CD4-positive, alpha-beta T cell treated with Interleukin-17A for 4 hours (primary cell): ENCODE measurements around the gene SMG6.
"Not testable (repeated sequence)": the region's sequence is repeated elsewhere in the genome, so short reads cannot be mapped to it uniquely, and the experiment has no call there.

Source experiments
- DNase-seq: peaks from one replicate; pipeline ENCODE4 v3.0.0-alpha.2; 2020; ENCODE audit warnings: mixed read lengths

The SMG6 gene

DNA sequence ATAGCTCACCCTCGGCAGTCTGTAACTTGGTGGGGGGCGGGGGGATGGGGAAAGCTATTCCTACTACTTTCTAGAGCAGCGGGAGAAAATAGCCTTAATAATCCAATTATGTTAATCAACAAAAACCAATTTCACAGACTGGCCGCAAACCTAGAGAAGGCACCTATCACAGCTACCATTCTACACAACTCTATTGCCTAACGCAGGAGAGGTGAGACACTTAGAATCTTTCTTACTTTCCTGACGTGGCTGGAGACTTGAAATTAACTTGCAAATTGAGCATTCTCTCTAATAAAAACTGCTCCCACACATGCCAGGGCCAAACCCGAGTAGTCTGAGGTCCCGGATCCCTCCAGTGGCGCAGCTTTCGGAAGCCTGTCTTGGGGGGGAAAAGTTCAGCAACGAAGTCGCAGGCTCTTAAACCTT is 794 bp downstream of the SMG6 start:
- DNase-seq, result no peak

DNA sequence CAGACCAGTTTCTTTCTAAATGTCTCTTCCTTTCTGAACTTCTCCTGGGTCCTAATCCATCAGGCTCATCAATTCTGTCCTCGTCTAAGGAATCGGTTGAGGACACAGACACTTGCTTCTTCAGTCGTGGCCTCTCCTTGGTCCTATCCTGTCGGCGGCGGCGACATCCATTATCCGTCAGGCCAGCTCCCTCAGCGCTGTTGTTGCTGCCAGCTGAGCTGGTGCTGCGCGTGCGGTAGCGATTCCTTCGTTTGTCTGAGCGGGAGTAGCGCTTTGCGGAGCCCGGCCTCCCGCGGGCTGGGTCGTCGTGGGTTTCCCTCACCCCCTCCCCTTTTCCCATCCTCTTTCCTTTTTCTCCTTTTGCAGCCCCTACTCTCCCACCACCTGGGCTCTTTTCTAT is 3.8 kb downstream of the SMG6 start:
- no peak for DNase-seq

DNA sequence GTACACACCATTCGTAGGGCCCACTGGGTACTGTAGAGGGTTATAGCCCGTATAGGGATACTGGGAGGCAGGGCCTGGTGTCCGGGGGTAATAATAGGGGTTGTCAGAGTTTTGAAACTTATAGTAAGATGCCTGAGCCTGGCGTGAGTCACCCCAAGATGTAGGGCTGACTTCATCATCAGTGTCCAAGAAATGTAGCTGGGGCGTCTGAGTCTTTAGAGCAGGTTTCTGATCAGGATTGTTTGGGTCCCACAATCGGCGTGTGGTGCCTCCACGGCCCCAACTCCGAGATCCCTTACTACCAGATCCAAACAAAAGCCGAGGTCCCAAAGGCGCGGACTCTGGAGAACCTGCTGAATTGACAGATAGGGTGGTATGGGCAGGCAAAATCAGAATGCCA is 4.4 kb downstream of the SMG6 start:
- no peak for DNase-seq

DNA sequence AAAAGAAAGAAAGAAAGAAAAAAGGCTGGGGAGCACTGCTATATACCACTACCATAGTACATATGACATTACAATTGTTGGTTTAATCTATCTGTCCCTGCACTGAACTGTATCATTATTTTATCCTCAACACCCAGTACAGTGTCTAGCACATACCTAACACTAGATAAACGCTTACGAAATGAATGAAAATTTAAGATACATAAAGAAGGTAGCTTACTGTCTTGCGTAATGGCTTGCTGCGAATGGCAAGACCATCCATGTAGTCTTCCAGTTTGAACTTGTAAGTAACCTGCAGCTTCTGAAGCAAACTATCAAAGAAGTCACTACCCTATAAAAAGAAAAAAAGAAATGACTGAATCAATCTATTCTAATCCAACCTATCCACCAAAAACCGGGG is 6.6 kb downstream of the SMG6 start:
- DNase-seq, result no peak

DNA sequence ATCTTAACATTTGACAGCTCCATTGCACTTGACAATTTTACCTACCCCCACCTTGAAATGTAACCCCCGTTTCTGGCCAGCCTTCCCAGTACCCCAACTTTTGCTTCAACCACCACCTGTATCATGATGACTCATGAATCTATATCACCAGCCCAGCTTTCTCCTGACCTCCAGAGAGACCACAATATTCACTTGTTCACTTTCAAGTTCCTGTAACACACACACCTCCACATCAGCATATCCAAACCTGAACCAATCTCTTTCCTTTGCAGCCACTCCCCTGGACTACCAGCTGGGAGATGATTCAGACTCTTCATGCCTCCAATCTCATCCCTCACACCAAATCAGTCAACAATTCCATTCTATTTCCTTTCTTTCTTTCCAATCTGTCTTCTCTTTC is 8.0 kb downstream of the SMG6 start:
- DNase-seq, result no peak

- no peak for DNase-seq
Measured at GRCh38 chr17:2292100-2292499, 11.5 kb downstream of the SMG6 start.

GRCh38 chr17:2289878-2290478 is 13.6 kb downstream of the SMG6 start:
- no peak for DNase-seq

DNA sequence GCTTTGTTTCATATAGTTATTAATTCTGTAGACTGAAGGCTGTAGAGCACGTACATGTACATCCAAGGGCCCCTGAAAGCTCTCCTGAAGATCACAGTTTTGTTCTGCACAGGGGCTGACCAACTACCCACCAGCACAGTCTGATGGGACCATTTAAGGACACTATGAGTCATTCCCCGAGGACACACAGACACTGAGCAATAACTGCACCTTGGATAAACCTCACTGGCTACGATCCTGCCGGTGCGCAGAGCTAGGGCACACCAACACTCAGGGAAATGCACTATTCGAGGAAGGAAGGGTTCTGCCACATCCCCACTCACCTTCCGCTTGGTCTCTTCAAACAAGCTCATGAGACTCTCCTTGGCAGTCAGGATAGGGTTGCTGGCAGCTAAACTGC is 20.3 kb downstream of the SMG6 start:
- no peak for DNase-seq

- DNase-seq, result no peak
Measured at GRCh38 chr17:2282297-2282873, 21.2 kb downstream of the SMG6 start.

- DNase-seq, result no peak
Measured at GRCh38 chr17:2279707-2280106, 23.9 kb downstream of the SMG6 start.

DNA sequence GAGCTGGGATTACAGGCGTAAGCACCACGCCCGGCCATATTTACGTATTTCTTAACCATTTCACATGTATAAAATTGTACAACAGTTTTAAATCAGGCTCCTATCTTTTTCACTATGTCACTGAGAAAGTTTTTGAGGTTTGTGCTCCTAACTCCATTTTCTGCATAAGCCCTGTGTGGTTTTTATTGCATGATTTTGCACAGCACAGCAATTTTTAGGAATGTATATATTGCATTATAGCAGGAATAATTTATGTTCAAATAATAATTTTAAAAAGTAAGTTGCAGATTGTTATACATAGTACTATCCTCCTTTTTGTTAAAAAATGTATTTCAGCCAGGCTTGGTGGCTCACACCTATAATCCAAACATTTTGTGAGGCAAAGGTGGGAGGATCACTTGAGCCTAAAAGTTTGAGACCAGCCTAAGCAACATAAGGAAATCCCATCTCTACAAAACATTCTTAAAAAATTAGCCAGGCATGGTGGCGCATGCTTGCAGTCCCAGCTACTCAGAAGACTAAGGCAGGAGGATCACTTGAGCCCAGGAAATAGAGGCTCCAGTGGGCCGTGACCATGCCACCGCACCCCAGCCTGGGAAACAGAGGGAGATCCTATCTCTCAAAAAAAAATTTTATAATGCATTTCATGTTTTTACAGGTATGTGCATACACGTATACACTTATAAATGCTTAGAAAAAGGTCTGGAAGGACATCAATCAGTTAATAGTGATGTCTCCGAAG is 26.0 kb downstream of the SMG6 start:
- no peak for DNase-seq

DNA sequence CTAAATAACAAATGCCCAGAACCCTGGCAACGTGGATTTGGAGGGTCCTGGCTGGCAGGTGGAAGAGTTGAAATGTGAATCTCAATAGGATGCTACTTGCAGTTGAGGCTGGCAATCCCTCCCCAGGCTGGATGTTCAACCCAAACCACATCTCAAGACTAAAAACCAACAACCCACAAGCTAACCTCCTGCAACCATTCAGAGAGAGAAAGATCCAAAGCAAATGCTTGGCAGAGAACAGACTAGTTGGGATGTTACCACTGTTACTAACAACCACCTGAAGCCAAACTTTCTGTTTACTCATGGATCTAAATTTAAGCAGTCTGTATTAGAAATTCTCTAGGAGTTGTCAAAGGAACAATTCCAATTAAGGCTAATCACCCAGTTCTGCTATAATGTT is 27.9 kb downstream of the SMG6 start:
- DNase-seq, result peak; percentile 34

- DNase-seq, result no peak
Measured at GRCh38 chr17:2274414-2274813, 29.2 kb downstream of the SMG6 start.

DNA sequence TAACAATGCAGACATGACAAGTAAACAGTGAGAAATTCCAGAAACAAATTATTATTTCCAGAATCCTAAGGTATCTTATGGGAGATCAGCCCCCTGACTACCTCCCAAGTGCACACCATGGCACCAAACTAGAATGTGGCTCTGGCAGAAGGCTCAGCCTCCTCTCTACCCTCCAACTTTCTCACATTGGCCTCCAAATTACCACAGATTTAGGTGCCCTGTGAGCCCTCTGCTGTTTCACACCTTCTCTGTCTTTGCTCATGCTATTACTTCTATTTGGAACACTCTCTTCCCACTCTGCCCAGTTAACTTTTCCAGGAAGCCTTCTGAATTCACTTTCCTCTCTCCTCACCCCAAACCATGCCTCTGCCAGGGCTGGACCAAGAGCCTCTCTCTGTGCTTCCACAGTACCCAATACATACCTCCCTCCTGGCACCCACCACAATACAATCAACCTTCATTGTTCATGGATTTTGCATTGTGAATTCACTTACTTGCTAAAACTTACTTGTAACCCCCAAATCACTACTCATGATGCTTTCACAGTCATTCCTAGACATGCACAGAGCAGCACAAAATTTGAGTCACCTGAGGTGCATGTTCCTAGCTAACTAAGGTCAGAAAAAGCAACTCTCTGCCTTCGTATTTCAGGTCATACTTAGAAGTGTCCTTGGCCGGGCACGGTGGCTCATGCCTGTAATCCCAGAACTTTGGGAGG is 31.4 kb downstream of the SMG6 start:
- no peak for DNase-seq

GRCh38 chr17:2267354-2267753 is 36.2 kb downstream of the SMG6 start:
- DNase-seq, result no peak

DNA sequence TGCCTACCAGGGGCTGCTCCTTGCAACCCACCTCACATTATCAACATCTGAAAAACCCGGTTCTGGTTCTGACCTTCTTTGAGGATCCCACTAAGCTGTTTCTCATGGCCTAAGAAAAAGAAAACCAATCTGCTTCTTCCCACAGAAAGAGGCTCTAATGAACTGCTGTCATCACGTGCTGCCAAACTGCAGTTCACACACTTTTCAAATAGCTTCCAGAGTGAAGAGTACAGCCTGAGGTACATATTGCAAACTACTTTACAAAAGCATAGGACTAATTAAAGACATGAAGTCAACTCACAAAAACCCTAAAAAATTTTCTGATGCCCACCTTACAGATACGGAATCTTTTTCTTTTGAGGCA is 36.7 kb downstream of the SMG6 start:
- peak; percentile 28 for DNase-seq

GRCh38 chr17:2266045-2266864 is 37.3 kb downstream of the SMG6 start:
- DNase-seq, result peak; percentile 85

DNA sequence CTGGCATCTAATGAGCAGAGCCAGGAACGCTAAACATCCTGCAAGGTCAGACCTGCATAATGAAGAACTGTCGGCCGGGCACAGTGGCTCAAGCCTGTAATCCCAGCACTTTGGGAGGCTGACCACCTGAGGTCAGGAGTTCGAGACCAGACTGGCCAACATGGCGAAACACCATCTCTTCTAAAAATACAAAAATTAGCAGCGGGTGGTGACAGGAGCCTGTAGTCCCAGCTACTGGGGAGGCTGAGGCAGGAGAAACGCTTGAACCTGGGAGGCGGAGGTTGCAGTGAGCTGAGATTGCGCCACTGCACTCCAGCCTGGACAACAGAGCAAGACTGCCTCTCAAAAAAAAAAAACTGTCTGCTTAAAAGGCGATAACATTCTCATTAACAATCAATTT is 38.4 kb downstream of the SMG6 start:
- DNase-seq, result not testable (repeated sequence)

DNA sequence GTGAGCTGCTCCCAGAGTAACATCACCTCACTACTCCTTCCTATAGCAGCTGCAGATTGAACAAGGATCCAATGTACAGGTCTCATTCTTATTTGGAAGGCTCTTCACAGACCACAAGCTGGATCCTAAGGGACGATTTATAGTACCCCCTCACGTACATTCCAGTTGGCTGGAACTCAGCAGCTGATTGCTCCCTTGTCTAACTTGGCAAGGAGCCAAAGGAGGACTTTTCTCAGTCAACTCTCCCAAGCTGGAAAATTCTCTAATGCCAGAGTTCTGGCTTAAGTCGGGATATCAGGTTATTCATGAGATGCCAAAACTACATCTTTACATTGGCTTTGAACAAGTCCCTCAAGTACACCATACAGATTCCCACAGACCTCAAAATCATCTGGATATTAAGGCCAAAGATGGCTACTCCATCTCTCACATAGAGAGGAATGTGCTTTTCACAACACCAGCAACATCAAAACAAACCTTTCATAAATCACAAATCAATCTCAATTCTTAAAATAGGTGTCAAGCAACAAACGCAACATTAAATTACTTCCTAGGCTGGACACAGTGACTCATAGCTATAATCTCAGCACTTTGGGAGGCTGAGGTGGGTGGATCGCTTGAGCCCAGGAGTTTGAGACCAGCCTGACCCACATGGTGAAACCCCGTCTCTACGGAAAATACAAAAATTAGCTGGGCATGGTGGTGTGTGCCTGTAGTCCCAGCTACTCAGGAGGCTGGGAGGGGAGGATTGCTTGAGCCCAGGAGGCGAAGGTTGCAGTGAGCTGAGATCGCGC is 39.3 kb downstream of the SMG6 start:
- no peak for DNase-seq

GRCh38 chr17:2263183-2264066 is 40.2 kb downstream of the SMG6 start:
- DNase-seq, result no peak

DNA sequence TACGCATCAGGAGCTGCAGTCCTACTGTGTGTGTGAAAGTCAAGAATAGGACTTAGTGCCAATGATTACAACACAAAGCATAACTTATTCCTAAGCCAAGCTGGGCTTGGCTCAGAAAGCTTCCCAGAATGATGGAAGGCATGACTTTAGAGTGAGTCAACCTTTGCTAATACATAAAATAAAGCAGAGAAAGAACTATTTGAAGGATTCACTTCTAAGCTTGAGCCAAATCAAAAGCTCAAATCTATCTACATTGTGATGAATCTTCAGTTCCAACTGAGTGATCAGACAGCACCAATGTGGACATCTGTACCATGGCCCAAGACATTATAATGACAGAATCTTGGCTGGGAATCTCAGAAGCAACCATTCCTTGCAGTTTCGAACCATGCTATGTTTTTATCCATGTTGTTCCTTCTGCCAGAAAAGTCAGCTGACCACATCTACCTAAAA is 41.4 kb downstream of the SMG6 start:
- DNase-seq, result no peak
